Stomach (tissue), 9 donors: ENCODE measurements around the gene SAMD1. TPM values are rescaled to one million over a fixed set of nuclear protein-coding genes. Genes with fewer than 3 reads are reported as not detected.

Experiments used
- DNase-seq, 2 donors: peaks; one replicate each; pipeline versions ENCODE4 v3.0.0 to v3.0.0-alpha.2; 2013 to 2019
- H3K27ac ChIP-seq, 5 donors: fragments of 200-600 bp in 4 of 5; sonication (generic) in 4 of 5; one replicate each; pipeline ENCODE4 v1.5.1; 2013 to 2019; ENCODE audit warnings: mild to moderate bottlenecking in 1 of 5, moderate library complexity in 1 of 5
- H3K27me3 ChIP-seq, 3 donors: fragments of 200-600 bp; sonication (generic); one replicate each; pipeline ENCODE4 v1.5.1; 2017 to 2019; ENCODE audit warnings: mixed run types in 1 of 3
- H3K36me3 ChIP-seq, 4 donors: fragments of 200-600 bp; sonication (generic); 1 replicate in 3 of 4; 2 replicates in 1 of 4; pipeline ENCODE4 v1.5.1; 2016 to 2019
- H3K4me1 ChIP-seq, 4 donors: fragments of 200-600 bp; sonication (generic); one replicate each; pipeline ENCODE4 v1.5.1; 2016 to 2019
- H3K4me3 ChIP-seq, 4 donors: fragments of 200-600 bp; sonication (generic) in 3 of 4; one replicate each; pipeline ENCODE4 v1.5.1; 2016 to 2019; ENCODE audit warnings: mild to moderate bottlenecking in 1 of 4
- H3K9me3 ChIP-seq, 4 donors: fragments of 200-600 bp; sonication (generic); one replicate each; pipeline ENCODE4 v1.5.1; 2016 to 2019
- EP300 ChIP-seq: sonication (generic); formaldehyde crosslinking; IDR thresholded peaks from one replicate; pipeline ENCODE4 v1.6.1; 2017; ENCODE audit warnings: antibody characterized with exemption
- POLR2A ChIP-seq, 4 donors: fragments of 450-650 bp; IDR thresholded peaks; one replicate each; pipeline ENCODE4 v1.6.1; 2016; ENCODE audit warnings: antibody characterized with exemption in 4 of 4, control low read depth in 2 of 4, mild to moderate bottlenecking in 1 of 4, moderate library complexity in 1 of 4
- POLR2AphosphoS5 ChIP-seq, 3 donors: sonication (generic); formaldehyde crosslinking; IDR thresholded peaks; one replicate each; pipeline ENCODE4 v1.6.1; 2016; ENCODE audit warnings: antibody characterized with exemption in 3 of 3
- WGBS, 5 donors: extraction: QIAGEN DNeasy Blood & Tissue Kit in 3 of 5; methylation state at CpG; one replicate each; pipeline versions ENCODE4 v1.1.5 to v1.1.7; 2013 to 2018; 5-methylcytosine and 5-hydroxymethylcytosine counted together
- intact Hi-C: fragments of 100-400 bp; cut with DNase I; formaldehyde crosslinking; loops from one replicate; pipeline ENCODE4 v1.15.1; 2023; ENCODE audit warnings: low total_unique reads
- polyA plus RNA-seq, 3 donors: library from polyadenylated mRNA; stranded (reverse); fragments of 200-250 nt; gene quantifications; one replicate each; pipeline ENCODE4 v1.2.3, GENCODE V29; 2013
- total RNA-seq, 5 donors: library from RNA; depleted of rRNA; stranded (reverse); fragments of >200 nt; gene quantifications; one replicate each; pipeline versions ENCODE4 v1.1.0 to v1.2.3, GENCODE V29; 2014 to 2016
- TF ChIP-seq, protein P1 (sequence below), 7 experiments: fragments of 450-650 bp in 4 of 7; fragments of 200-600 bp in 3 of 7; sonication (generic) in 3 of 7; IDR thresholded peaks; one replicate each; pipeline ENCODE4 v1.5.1; 2016 to 2019; ENCODE audit warnings: antibody characterized with exemption in 7 of 7, control low read depth in 2 of 7, mild to moderate bottlenecking in 1 of 7
- donor health status: healthy with polysubstance abuse.
- donor health status: Bipolar disorder and iron deficiency.
- donor health status: healthy.

The SAMD1 gene
- total and polyA plus RNA-seq, 8 donors = 4.8 to 228 (median 23.5) TPM

DNA sequence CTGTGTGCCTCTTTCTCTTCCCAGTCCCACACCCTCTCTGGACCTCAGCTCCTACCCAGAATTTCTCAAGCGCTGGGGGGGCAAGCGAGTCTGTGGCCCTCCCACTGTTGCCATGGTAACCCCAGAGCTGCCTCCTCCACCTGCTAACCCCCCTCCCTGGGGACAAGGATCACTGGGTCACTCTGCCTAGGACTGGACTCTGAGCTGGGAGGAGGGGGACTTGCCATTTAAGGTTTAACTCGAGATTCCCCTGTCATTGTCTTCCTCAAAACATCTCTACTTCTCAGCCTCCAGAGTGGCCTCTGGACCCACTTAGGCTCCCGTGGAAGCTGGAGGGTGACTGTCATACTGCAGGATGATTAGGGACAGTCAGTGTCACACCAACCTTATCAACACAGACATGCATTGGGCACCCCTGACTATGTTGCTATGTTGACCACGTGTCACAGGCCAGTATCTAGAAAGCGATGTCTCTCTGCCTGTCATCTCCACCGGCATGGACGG, 30.8 kb downstream of the SAMD1 start:
- 23 to 37% (median 27%) methylated on average over 8 of the region's 8 CpGs for WGBS, 5 donors
- H3K4me1 ChIP-seq = peaks cover 23 to 53% (median 45%) of the 10 kb centered on the region in 4 donors
- no peaks in the 10 kb centered on the region for H3K9me3 ChIP-seq
- H3K27ac ChIP-seq = peak overlapping the region in 1 of 5 donors; percentile 14
- no peak for DNase-seq
- H3K27me3 ChIP-seq = peaks cover 0 to 68% (median 13%) of the 10 kb centered on the region in 3 donors
- TF ChIP-seq EP300 (no peak), POLR2AphosphoS5 (IDR thresholded peaks at IDR 0.05) (no peak), POLR2A (IDR thresholded peaks at IDR 0.05) (no peak)
- TF ChIP-seq, protein P1, sequence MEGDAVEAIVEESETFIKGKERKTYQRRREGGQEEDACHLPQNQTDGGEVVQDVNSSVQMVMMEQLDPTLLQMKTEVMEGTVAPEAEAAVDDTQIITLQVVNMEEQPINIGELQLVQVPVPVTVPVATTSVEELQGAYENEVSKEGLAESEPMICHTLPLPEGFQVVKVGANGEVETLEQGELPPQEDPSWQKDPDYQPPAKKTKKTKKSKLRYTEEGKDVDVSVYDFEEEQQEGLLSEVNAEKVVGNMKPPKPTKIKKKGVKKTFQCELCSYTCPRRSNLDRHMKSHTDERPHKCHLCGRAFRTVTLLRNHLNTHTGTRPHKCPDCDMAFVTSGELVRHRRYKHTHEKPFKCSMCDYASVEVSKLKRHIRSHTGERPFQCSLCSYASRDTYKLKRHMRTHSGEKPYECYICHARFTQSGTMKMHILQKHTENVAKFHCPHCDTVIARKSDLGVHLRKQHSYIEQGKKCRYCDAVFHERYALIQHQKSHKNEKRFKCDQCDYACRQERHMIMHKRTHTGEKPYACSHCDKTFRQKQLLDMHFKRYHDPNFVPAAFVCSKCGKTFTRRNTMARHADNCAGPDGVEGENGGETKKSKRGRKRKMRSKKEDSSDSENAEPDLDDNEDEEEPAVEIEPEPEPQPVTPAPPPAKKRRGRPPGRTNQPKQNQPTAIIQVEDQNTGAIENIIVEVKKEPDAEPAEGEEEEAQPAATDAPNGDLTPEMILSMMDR (IDR thresholded peaks at IDR 0.05) = no peak
- intact Hi-C loops = loop anchor here (10.0 kb wide), 1 partner anchor 175 kb away; no protein-coding TSS in a partner anchor
- peak overlapping the region in 3 of 4 donors; percentile 44 to 54 (median 51) for H3K4me3 ChIP-seq
- H3K36me3 ChIP-seq = peaks cover 0 to 17% (median 8%) of the 10 kb centered on the region in 4 donors

DNA sequence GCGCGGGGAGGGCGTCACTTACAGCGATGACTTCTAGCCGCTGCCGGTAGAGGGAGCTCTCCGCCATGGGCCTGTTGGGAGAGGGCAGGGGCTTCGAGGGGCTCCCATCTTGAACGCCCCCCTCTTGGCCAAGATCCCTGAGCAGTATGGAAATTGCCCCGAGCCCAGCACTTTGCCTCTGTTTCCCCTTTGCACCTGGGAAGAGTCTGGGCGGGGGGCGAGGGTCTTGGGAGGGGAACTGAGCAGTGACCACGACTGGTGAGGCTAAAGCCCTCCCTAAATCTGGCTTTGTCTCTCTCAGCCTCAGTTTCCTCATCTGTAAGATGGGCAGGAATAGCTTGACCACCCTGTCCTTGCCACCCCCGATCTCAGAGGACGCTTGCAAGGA, 31.5 kb downstream of the SAMD1 start:
- WGBS, 5 donors = 20 to 43% (median 26%) methylated on average over 12 to 15 of the region's 15 CpGs
- DNase-seq = peak; percentile 34 to 45
- no peak overlapping the region for H3K27ac ChIP-seq
- H3K36me3 ChIP-seq = peaks cover 0 to 17% (median 10%) of the 10 kb centered on the region in 4 donors
- no peaks in the 10 kb centered on the region for H3K9me3 ChIP-seq
- H3K4me1 ChIP-seq = peaks cover 23 to 53% (median 45%) of the 10 kb centered on the region in 4 donors
- intact Hi-C loops = loop anchor here (10.0 kb wide), 1 partner anchor 174 kb away; no protein-coding TSS in a partner anchor
- H3K27me3 ChIP-seq = peaks cover 0 to 68% (median 13%) of the 10 kb centered on the region in 3 donors
- TF ChIP-seq EP300 = no peak
- TF ChIP-seq, protein P1 (IDR thresholded peaks at IDR 0.05) = peak in 5 of 7 experiments; percentile 16 to 66 (median 45)
- peak overlapping the region in 3 of 4 donors; percentile 16 to 54 (median 51) for H3K4me3 ChIP-seq

DNA sequence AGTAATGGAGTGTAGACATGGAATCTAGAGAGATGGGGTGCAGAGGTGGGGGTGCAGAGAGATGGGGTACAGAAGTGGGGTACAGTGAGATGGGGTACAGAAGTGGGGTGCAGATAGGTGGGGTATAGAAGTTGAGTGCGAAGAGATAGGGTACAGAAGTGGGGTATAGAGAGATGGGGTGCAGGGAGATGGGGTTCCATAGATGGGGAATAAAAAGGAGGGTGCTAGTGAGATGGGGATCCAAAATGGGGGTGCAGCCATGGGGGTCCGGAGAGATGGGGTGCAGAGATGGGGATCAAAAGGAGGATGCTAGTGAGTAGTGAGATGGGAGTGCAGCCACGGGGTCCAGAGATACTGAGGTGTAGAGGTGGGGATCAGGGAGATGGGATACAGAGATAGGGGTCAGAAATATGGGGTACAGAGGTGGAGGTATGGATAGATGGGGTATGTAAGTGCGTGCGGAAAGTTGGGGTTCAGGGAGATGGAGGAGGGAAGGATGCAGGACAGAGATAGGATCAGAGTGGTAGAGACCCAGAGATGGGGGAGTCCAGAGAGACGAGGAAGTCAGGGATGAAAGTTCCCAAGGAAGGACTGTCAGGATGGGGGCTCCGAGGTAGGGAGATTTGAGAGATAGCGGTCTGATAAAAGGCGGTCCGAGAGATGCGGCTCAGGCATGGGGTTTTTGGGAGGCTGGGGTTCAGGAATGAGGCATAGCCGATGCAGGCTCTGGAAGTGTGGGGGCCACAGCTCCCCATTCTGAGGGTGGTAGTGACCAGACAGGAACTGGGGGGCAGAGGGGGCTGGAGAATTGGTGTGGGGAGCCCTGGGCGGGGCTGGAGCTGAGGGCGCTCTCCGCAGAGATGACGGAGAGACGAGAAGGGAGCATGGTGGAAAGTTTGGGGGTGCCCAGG, 32.1 kb downstream of the SAMD1 start:
- WGBS, 5 donors = 29 to 49% (median 39%) methylated on average over 17 of the region's 17 CpGs
- Histone ChIP-seq H3K4me3 (peak overlapping the region; percentile 16 to 54 (median 48)), H3K27ac (no peak overlapping the region), H3K27me3 (peaks cover 0 to 68% (median 13%) of the 10 kb centered on the region in 3 donors), H3K9me3 (peaks cover 0 to 2% (median 0%) of the 10 kb centered on the region in 4 donors), H3K4me1 (peaks cover 23 to 53% (median 45%) of the 10 kb centered on the region in 4 donors), H3K36me3 (peaks cover 0 to 22% (median 13%) of the 10 kb centered on the region in 4 donors)
- TF ChIP-seq EP300 (no peak), POLR2AphosphoS5 (IDR thresholded peaks at IDR 0.05) (no peak), POLR2A (IDR thresholded peaks at IDR 0.05) (no peak)
- TF ChIP-seq, protein P1 (IDR thresholded peaks at IDR 0.05) = no peak
- intact Hi-C loops = loop anchor here (10.0 kb wide), 1 partner anchor 174 kb away; no protein-coding TSS in a partner anchor
- no peak for DNase-seq

DNA sequence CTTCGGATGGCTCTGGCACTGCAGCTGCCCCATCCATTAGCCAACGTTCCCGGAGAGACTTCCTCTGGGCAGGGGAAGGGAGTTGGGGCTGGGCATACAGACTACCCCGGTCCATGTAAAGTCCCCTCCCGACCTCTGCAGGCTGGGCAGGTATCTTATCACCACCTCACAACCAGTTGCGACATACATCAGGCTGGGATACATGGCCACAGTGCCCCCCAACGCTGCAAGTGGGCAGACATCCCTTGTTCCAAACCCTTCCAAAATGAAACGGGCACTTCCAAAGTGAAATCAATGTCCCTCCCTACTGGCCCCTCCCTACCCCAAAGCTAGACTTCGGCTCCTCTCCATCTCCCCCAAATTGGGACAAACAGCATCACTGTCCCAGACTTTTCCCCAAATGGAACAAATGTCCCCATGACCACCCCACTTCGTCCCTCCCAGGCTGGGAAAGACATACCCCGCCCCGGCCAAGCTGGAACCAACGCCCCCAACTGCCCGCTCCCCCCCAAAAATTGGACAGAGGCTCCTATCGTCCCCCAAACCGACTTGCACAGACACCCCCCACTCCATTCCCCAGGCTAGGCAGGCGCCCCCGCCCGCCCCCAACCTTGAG, 33.7 kb downstream of the SAMD1 start:
- H3K36me3 ChIP-seq = peaks cover 0 to 34% (median 23%) of the 10 kb centered on the region in 4 donors
- peak overlapping the region in 1 of 5 donors; percentile 38 for H3K27ac ChIP-seq
- intact Hi-C loops = loop anchor here (10.0 kb wide), 1 partner anchor 172 kb away; no protein-coding TSS in a partner anchor
- H3K4me3 ChIP-seq = peak overlapping the region; percentile 40 to 51 (median 44)
- DNase-seq = no peak
- peaks cover 0 to 58% (median 10%) of the 10 kb centered on the region in 3 donors for H3K27me3 ChIP-seq
- no peak for TF ChIP-seq POLR2A (IDR thresholded peaks at IDR 0.05)
- TF ChIP-seq, protein P1 (IDR thresholded peaks at IDR 0.05) = no peak
- no peak for TF ChIP-seq EP300
- no peak for TF ChIP-seq POLR2AphosphoS5 (IDR thresholded peaks at IDR 0.05)
- WGBS, 5 donors = 39 to 58% (median 49%) methylated on average over 16 to 19 of the region's 19 CpGs
- H3K4me1 ChIP-seq = peaks cover 13 to 46% (median 38%) of the 10 kb centered on the region in 4 donors
- peaks cover 0 to 7% (median 0%) of the 10 kb centered on the region in 4 donors for H3K9me3 ChIP-seq
